B cell (primary cell): ENCODE measurements around the gene ABHD18. TPM values are rescaled to one million over a fixed set of nuclear protein-coding genes. Genes with fewer than 3 reads are reported as not detected.
"Not testable (repeated sequence)": the region's sequence is repeated elsewhere in the genome, so short reads cannot be mapped to it uniquely, and the experiment has no call there.

Source experiments
- ATAC-seq: fragments of 200-7000 bp; cut with Tn5 transposase; one replicate; pipeline ENCODE4 v1.10.0; 2021; ENCODE audit warnings: low read depth, mild to moderate bottlenecking, moderate number of reproducible peaks, moderate library complexity
- CTCF ChIA-PET: fragments of 350-600 bp; sonication (Branson Sonifier 250); formaldehyde crosslinking; loops from one replicate; lab custom pipeline; 2021; ENCODE audit warnings: antibody characterized with exemption, inconsistent platforms; lab: Charles Lee
- POLR2A ChIA-PET: fragments of 350-600 bp; sonication (Branson Sonifier 250); formaldehyde crosslinking; loops from one replicate; lab custom pipeline; 2021; ENCODE audit warnings: antibody characterized with exemption; lab: Charles Lee
- DNase-seq: peaks from one replicate; pipeline ENCODE4 v3.0.0; 2013
- H2AFZ ChIP-seq: 2 replicates; pipeline ENCODE4 v1.6.1; 2012; ENCODE audit warnings: mild to moderate bottlenecking, low read depth, low read length; ENCODE audit not compliant: insufficient read depth, poor library complexity, severe bottlenecking
- H3K27ac ChIP-seq, 2 donors: 1 replicate in 1 of 2; 2 replicates in 1 of 2; pipeline ENCODE4 v1.5.1; 2012 to 2013; ENCODE audit warnings: low read length in 2 of 2, mild to moderate bottlenecking in 2 of 2, moderate library complexity in 1 of 2
- H3K27me3 ChIP-seq, 4 experiments: fragments of 200-600 bp in 1 of 4; sonication (generic) in 1 of 4; replicated peaks in 1 of 4; 1 replicate in 2 of 4; 2 replicates in 2 of 4; pipeline versions ENCODE4 v1.6.1 to v1.7.0; 2013 to 2016; ENCODE audit warnings: low read length in 3 of 4, mild to moderate bottlenecking in 2 of 4, mixed read lengths in 1 of 4, moderate library complexity in 1 of 4; ENCODE audit not compliant: insufficient read depth in 4 of 4, control insufficient read depth in 3 of 4; ENCODE audit errors: control extremely low read depth in 1 of 4
- H3K36me3 ChIP-seq, 2 experiments: replicated peaks in 1 of 2; 1 replicate in 1 of 2; 2 replicates in 1 of 2; pipeline versions ENCODE4 v1.6.1 to v1.7.1; 2013; ENCODE audit warnings: low read length in 1 of 2; ENCODE audit not compliant: insufficient read depth in 2 of 2, control insufficient read depth in 1 of 2; ENCODE audit errors: control extremely low read depth in 1 of 2, extremely low read depth in 1 of 2
- H3K4me1 ChIP-seq, 2 donors: fragments of 200-600 bp in 1 of 2; sonication (generic) in 1 of 2; 1 replicate in 1 of 2; 2 replicates in 1 of 2; pipeline versions ENCODE4 v1.5.1 to v1.6.1; 2013 to 2017; ENCODE audit warnings: low read length in 2 of 2; ENCODE audit not compliant: control insufficient read depth in 2 of 2, insufficient read depth in 2 of 2
- H3K4me2 ChIP-seq: replicated peaks from 2 replicates; pipeline ENCODE3; 2012; ENCODE audit warnings: mild to moderate bottlenecking, low read depth, low read length; ENCODE audit not compliant: poor library complexity, severe bottlenecking
- H3K4me3 ChIP-seq, 5 experiments: fragments of 200-600 bp in 1 of 5; sonication (generic) in 1 of 5; 1 replicate in 3 of 5; 2 replicates in 2 of 5; pipeline versions ENCODE4 v1.5.1 to v1.7.0; 2011 to 2016; ENCODE audit warnings: low read length in 4 of 5, mild to moderate bottlenecking in 4 of 5, low read depth in 2 of 5, control low read depth in 1 of 5, moderate library complexity in 1 of 5; ENCODE audit not compliant: insufficient read depth in 1 of 5; ENCODE audit errors: control extremely low read depth in 1 of 5, extremely low read depth in 1 of 5
- H3K79me2 ChIP-seq: fragments of 200-600 bp; sonication (generic); one replicate; pipeline ENCODE4 v1.6.0; 2016; ENCODE audit warnings: low read length; ENCODE audit not compliant: control insufficient read depth, insufficient read depth
- H3K9ac ChIP-seq: fragments of 200-600 bp; sonication (generic); 2 replicates; pipeline ENCODE4 v1.6.1; 2017; ENCODE audit warnings: mild to moderate bottlenecking, low read length, moderate library complexity
- H3K9me3 ChIP-seq, 3 donors: one replicate each; pipeline versions ENCODE4 v1.6.1 to v1.7.1; 2013; ENCODE audit warnings: low read length in 2 of 3; ENCODE audit not compliant: control insufficient read depth in 2 of 3, insufficient read depth in 1 of 3; ENCODE audit errors: control extremely low read depth in 1 of 3
- H4K20me1 ChIP-seq: 2 replicates; pipeline ENCODE4 v1.6.0; 2012; ENCODE audit warnings: mild to moderate bottlenecking, low read length; ENCODE audit not compliant: insufficient read depth, control insufficient read depth, poor library complexity, severe bottlenecking
- H3K27ac Mint-ChIP-seq: one replicate; pipeline ENCODE4 v1.8.0; 2021; ENCODE audit warnings: mixed read lengths
- H3K27me3 Mint-ChIP-seq: one replicate; pipeline ENCODE4 v1.8.0; 2021; ENCODE audit warnings: mixed read lengths
- H3K4me1 Mint-ChIP-seq: one replicate; pipeline ENCODE4 v1.8.0; 2021; ENCODE audit warnings: mixed read lengths
- H3K4me3 Mint-ChIP-seq: one replicate; pipeline ENCODE4 v1.8.0; 2021; ENCODE audit warnings: mixed read lengths
- H3K9me3 Mint-ChIP-seq: one replicate; pipeline ENCODE4 v1.8.0; 2022; ENCODE audit warnings: mixed read lengths; ENCODE audit not compliant: insufficient read depth
- CTCF ChIP-seq: fragments of 200-600 bp; IDR thresholded peaks from one replicate; pipeline ENCODE4 v1.8.0; 2022; ENCODE audit warnings: antibody characterized with exemption, mild to moderate bottlenecking
- EZH2 ChIP-seq: IDR thresholded peaks from 2 replicates; pipeline ENCODE4 v1.6.1; 2012; ENCODE audit warnings: borderline replicate concordance, low read depth, mild to moderate bottlenecking, moderate library complexity, low read length; ENCODE audit not compliant: insufficient read depth, poor library complexity, severe bottlenecking
- WGBS: methylation state at CpG from one replicate; pipeline ENCODE4 v1.1.5; 2013; ENCODE audit warnings: missing lambda C conversion rate; ENCODE audit not compliant: insufficient coverage; 5-methylcytosine and 5-hydroxymethylcytosine counted together
- intact Hi-C: fragments of 100-400 bp; cut with micrococcal nuclease; formaldehyde crosslinking; loops from one replicate; pipeline ENCODE4 v1.10.0; 2022
- polyA plus RNA-seq: library from polyadenylated mRNA; depleted of rRNA; stranded (reverse); fragments of >200 nt; gene quantifications from 2 replicates; pipeline ENCODE4 v1.2.3, GENCODE V29; 2012
- total RNA-seq, 2 donors: library from RNA; stranded (reverse); fragments of 120-200 nt in 1 of 2; gene quantifications; 1 replicate in 1 of 2; 2 replicates in 1 of 2; pipeline versions ENCODE4 v1.2.3 to v1.2.4, GENCODE V29; 2013 to 2022

ABHD18 gene
- total and polyA plus RNA-seq, 2 donors (not counting 1 experiment from before 2014, with no cell fraction given), result 6.3 to 17.5 TPM

GRCh38 chr4:127959794-127960193, 5.4 kb upstream of the ABHD18 start:
- ChIA-PET CTCF (no interaction called here), POLR2A (no interaction called here)
- no peak for TF ChIP-seq EZH2
- TF ChIP-seq CTCF, result no peak
- intact Hi-C loops, result no loop called here
- ATAC-seq (no peak), DNase-seq (no peak)
- Mint-ChIP-seq H3K4me1 (peaks cover 22% of the 10 kb centered on the region), H3K27ac (no peak overlapping the region), H3K4me3 (no peak overlapping the region), H3K27me3 (no peaks in the 10 kb centered on the region), H3K9me3 (no peaks in the 10 kb centered on the region)
- H2AFZ ChIP-seq, result no peak overlapping the region
- H3K36me3 ChIP-seq, result peaks cover 4 to 12% of the 10 kb centered on the region in 2 experiments
- no peaks in the 10 kb centered on the region for H3K9me3 ChIP-seq
- no peak overlapping the region for H3K4me2 ChIP-seq
- H3K27me3 ChIP-seq, result no peaks in the 10 kb centered on the region
- no peak overlapping the region for H3K9ac ChIP-seq
- peaks cover 11% of the 10 kb centered on the region for H4K20me1 ChIP-seq
- WGBS, result no CpG with 5 or more reads among the region's 1 CpG
- H3K4me1 ChIP-seq, result peaks cover 0 to 6% of the 10 kb centered on the region in 2 donors
- no peak overlapping the region for H3K4me3 ChIP-seq
- H3K27ac ChIP-seq, result no peak overlapping the region
- peaks cover 43% of the 10 kb centered on the region for H3K79me2 ChIP-seq

GRCh38 chr4:127963633-127964398, 1.4 kb upstream of the ABHD18 start:
- POLR2A ChIA-PET, H3K9me3 Mint-ChIP-seq, H3K27ac ChIP-seq, H3K9ac ChIP-seq, H3K27me3 Mint-ChIP-seq, H3K9me3 ChIP-seq, H3K36me3 ChIP-seq, H3K4me2 ChIP-seq, H3K27me3 ChIP-seq, ATAC-seq, H2AFZ ChIP-seq: not testable (repeated sequence)
- WGBS, result 43% methylated on average over 25 of the region's 35 CpGs
- Mint-ChIP-seq H3K4me1 (peaks cover 36% of the 10 kb centered on the region), H3K4me3 (peak overlapping the region; percentile 81), H3K27ac (peak overlapping the region; percentile 67)
- H3K4me1 ChIP-seq, result peaks cover 5 to 18% of the 10 kb centered on the region in 2 donors
- H3K79me2 ChIP-seq, result peaks cover 71% of the 10 kb centered on the region
- DNase-seq, result peak; percentile 9
- CTCF ChIA-PET, result interaction anchor here (1.3 kb wide), 1 partner anchor 29 kb away, joined by 3 read pairs; no protein-coding TSS in a partner anchor
- intact Hi-C loops, result loop anchor here (2.0 kb wide), 1 partner anchor 1133 kb away; the partner anchor contains the start of gene C4orf33
- peak overlapping the region in 3 of 5 experiments; percentile 79 to 100 (median 95) for H3K4me3 ChIP-seq
- H4K20me1 ChIP-seq, result peaks cover 11% of the 10 kb centered on the region

GRCh38 chr4:127964426-127965061, 662 bp upstream of the ABHD18 start:
- ATAC-seq, result not testable (repeated sequence)

More at GRCh38 chr4:127964426-127965061, 662 bp upstream of the ABHD18 start:
- Histone ChIP-seq H3K4me1 (peaks cover 5 to 18% of the 10 kb centered on the region in 2 donors), H2AFZ (peak overlapping the region; percentile 99), H4K20me1 (peaks cover 11% of the 10 kb centered on the region), H3K4me3 (peak overlapping the region; percentile 76 to 100 (median 85)), H3K9ac (peak overlapping the region; percentile 96), H3K4me2 (peak overlapping the region; percentile 82), H3K27ac (peak overlapping the region; percentile 86 to 96), H3K79me2 (peaks cover 72% of the 10 kb centered on the region)
- not testable (repeated sequence) for H3K9me3 Mint-ChIP-seq, H3K36me3 ChIP-seq, DNase-seq, H3K27me3 ChIP-seq, H3K9me3 ChIP-seq, H3K27me3 Mint-ChIP-seq
- Mint-ChIP-seq H3K4me3 (peak overlapping the region; percentile 98), H3K4me1 (peaks cover 34% of the 10 kb centered on the region), H3K27ac (peak overlapping the region; percentile 97)
- intact Hi-C loops, result loop anchor here (1.0 to 2.0 kb wide), 5 partner anchors 84 to 1132 kb away; partner anchors contain the start of genes C4orf33, JADE1, LARP1B and PLK4
- WGBS, result under 1% methylated on average over 41 of the region's 41 CpGs
- CTCF ChIA-PET, result interaction anchor here (1.0 to 2.0 kb wide), 5 partner anchors 22 to 96 kb away, joined by 3 to 18 read pairs (median 5); partner anchors contain the start of genes LARP1B and PLK4
- POLR2A ChIA-PET, result interaction anchor here (1.2 to 1.9 kb wide), 2 partner anchors 84 to 97 kb away, joined by 8 to 20 read pairs; partner anchors contain the start of genes LARP1B and PLK4
